ENCODE data around the gene CHD9. TPM values are rescaled to one million over a fixed set of nuclear protein-coding genes. Genes with fewer than 3 reads are reported as not detected.
A peak's percentile ranks its signal among the peaks of the same experiment; 100 is the strongest.

The CHD9 gene
- total RNA-seq, 1 experiment from 2014 or later = 26.3 TPM

DNA sequence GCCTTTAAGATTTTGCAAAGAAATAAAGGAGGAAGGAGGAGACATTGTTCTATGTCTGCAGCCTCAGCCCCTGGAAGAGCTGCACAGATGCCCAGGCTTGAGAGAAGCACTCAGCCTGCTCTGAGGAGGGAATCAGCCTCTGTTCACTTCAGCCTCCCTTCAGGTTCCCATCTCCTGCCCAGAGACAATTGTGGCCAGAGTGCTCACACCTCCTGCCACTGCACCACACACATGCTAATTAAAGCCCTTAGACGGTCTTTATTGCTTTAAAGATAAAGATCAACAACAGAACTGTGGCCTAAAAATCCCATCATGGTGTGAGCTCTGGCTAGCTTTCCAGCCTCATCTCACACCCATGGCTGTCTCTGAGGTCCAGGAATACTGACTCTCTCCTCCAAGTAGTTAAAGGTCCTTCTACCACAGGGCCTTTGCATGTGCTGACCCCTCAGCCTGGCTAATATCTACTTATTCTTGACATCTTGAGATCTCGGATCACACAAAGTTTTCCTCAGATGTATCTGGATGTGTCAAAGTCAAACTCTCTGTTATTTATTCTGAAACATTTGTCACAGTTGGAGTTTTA is 35.9 kb upstream of the CHD9 start:
- H3K36me3 ChIP-seq (ENCODE audit: low read depth) = no peaks in the 10 kb centered on the region
- H3K4me3 ChIP-seq = no peak overlapping the region
- H3F3A ChIP-seq (ENCODE audit: insufficient read depth, low read depth) = no peaks in the 10 kb centered on the region
- ChIA-PET CTCF (no interaction called here), POLR2A (ENCODE audit: unreplicated experiment) (interaction anchor here (0.7 kb wide), 1 partner anchor 19 kb away, joined by 5 read pairs; no protein-coding TSS in a partner anchor)
- no peak overlapping the region for H2AFZ ChIP-seq
- H3K9me3 ChIP-seq (ENCODE audit: insufficient read depth, low read depth) = no peaks in the 10 kb centered on the region
- H4K20me1 ChIP-seq (ENCODE audit: insufficient read depth) = no peaks in the 10 kb centered on the region
- TF ChIP-seq EZH2 (IDR thresholded peaks at IDR 0.05; ENCODE audit: low read depth) = no peak
- TF ChIP-seq CTCF (conservative IDR thresholded peaks at IDR 0.05) = no peak
- H3K27me3 ChIP-seq (ENCODE audit: insufficient read depth, low read depth) = peaks cover 8% of the 10 kb centered on the region; the same call in 1 of the 2 replicates
- no peak overlapping the region for H3K27ac ChIP-seq
- no peaks in the 10 kb centered on the region for H3K4me1 ChIP-seq (replicated peaks; ENCODE audit: insufficient read depth)
- H3K9me2 ChIP-seq (ENCODE audit: insufficient read depth) = no peaks in the 10 kb centered on the region
- intact Hi-C loops (cut with micrococcal nuclease; ENCODE audit: unreplicated experiment) = no loop called here
- no peak for DNase-seq
- no peak overlapping the region for H3K4me2 ChIP-seq
- BruUV-seq (replicated peaks) = no TSS peak
- H3K79me2 ChIP-seq (ENCODE audit: low read depth) = no peaks in the 10 kb centered on the region

GRCh38 chr16:53022374-53022773 is 32.4 kb upstream of the CHD9 start:
- no peaks in the 10 kb centered on the region for H4K20me1 ChIP-seq (ENCODE audit: insufficient read depth)
- no peaks in the 10 kb centered on the region for H3K36me3 ChIP-seq (ENCODE audit: low read depth)
- TF ChIP-seq EZH2 (IDR thresholded peaks at IDR 0.05; ENCODE audit: low read depth) (no peak), CTCF (conservative IDR thresholded peaks at IDR 0.05) (peak; percentile 81)
- peak in 1 of 2 experiments; percentile 32 for DNase-seq
- no peaks in the 10 kb centered on the region for H3K9me3 ChIP-seq (ENCODE audit: insufficient read depth, low read depth)
- no peaks in the 10 kb centered on the region for H3K4me1 ChIP-seq (replicated peaks; ENCODE audit: insufficient read depth)
- H3K27me3 ChIP-seq (ENCODE audit: insufficient read depth, low read depth) = no peaks in the 10 kb centered on the region
- intact Hi-C loops (cut with micrococcal nuclease; ENCODE audit: unreplicated experiment) = loop anchor here (2.0 to 5.0 kb wide), 2 partner anchors 832 to 955 kb away; no protein-coding TSS in a partner anchor
- no peaks in the 10 kb centered on the region for H3K9me2 ChIP-seq (ENCODE audit: insufficient read depth)
- H3K79me2 ChIP-seq (ENCODE audit: low read depth) = no peaks in the 10 kb centered on the region
- ChIA-PET POLR2A (ENCODE audit: unreplicated experiment) (no interaction called here), CTCF (interaction anchor here (0.7 kb wide), 1 partner anchor 148 kb away, joined by 4 read pairs; no protein-coding TSS in a partner anchor)
- no peak overlapping the region for H2AFZ ChIP-seq
- H3K4me2 ChIP-seq = no peak overlapping the region
- no peak overlapping the region for H3K4me3 ChIP-seq
- no TSS peak for BruUV-seq (replicated peaks)
- no peaks in the 10 kb centered on the region for H3F3A ChIP-seq (ENCODE audit: insufficient read depth, low read depth)
- H3K27ac ChIP-seq = no peak overlapping the region

DNA sequence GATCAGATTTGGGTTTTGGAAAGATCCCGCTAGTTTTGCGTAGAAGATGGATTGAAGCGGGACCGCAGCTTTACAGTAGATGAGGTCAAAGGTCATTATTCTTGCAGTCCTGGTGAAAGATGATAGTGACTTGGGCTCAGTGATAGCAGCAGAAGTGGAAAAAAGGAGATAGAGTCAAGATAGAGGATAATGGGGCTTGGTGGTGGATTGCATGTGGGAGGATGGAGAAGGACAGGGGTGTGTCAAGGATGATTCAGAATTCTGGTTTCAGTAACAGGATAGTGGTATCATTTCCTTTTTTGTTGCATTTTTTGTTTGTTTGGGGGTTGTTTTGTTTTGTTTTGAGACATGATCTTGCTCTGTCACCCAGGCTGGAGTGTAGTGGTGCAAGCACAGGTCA is 30.7 kb upstream of the CHD9 start:
- no peaks in the 10 kb centered on the region for H3K9me2 ChIP-seq (ENCODE audit: insufficient read depth)
- intact Hi-C loops (cut with micrococcal nuclease; ENCODE audit: unreplicated experiment) = loop anchor here (5.0 kb wide), 1 partner anchor 957 kb away; no protein-coding TSS in a partner anchor
- no peaks in the 10 kb centered on the region for H3K9me3 ChIP-seq (ENCODE audit: insufficient read depth, low read depth)
- DNase-seq = no peak
- H3F3A ChIP-seq (ENCODE audit: insufficient read depth, low read depth) = no peaks in the 10 kb centered on the region
- H3K27ac ChIP-seq = no peak overlapping the region
- no peaks in the 10 kb centered on the region for H3K27me3 ChIP-seq (ENCODE audit: insufficient read depth, low read depth)
- ChIA-PET CTCF (interaction anchor here (0.6 kb wide), 1 partner anchor 937 kb away, joined by 3 read pairs; no protein-coding TSS in a partner anchor), POLR2A (ENCODE audit: unreplicated experiment) (no interaction called here)
- no peak overlapping the region for H2AFZ ChIP-seq
- H3K36me3 ChIP-seq (ENCODE audit: low read depth) = no peaks in the 10 kb centered on the region
- TF ChIP-seq CTCF (conservative IDR thresholded peaks at IDR 0.05) = no peak
- TF ChIP-seq EZH2 (IDR thresholded peaks at IDR 0.05; ENCODE audit: low read depth) = no peak
- H3K4me2 ChIP-seq = no peak overlapping the region
- no peaks in the 10 kb centered on the region for H3K4me1 ChIP-seq (replicated peaks; ENCODE audit: insufficient read depth)
- H3K4me3 ChIP-seq = no peak overlapping the region
- no peaks in the 10 kb centered on the region for H3K79me2 ChIP-seq (ENCODE audit: low read depth)
- H4K20me1 ChIP-seq (ENCODE audit: insufficient read depth) = no peaks in the 10 kb centered on the region
- no TSS peak for BruUV-seq (replicated peaks)

Measured in PC-9 (cell line).